Kasumi-1 (cell line): ENCODE results near the gene ACBD6.
A peak's percentile ranks its signal among the peaks of the same experiment; 100 is the strongest.

Experiments used
- DNase-seq, 2 experiments: peaks; one replicate each; lab custom pipeline; 2025; lab: John Stamatoyannopoulos, UW

The ACBD6 gene

GRCh38 chr1:180255536-180256340 lies 246.6 kb downstream of the ACBD6 start:
- DNase-seq = no peak

GRCh38 chr1:180254854-180255253 lies 247.5 kb downstream of the ACBD6 start:
- DNase-seq = no peak

GRCh38 chr1:180254496-180254819 lies 247.9 kb downstream of the ACBD6 start:
- DNase-seq = no peak

- DNase-seq = no peak
These were observed 248.5 kb downstream of the ACBD6 start for GRCh38 chr1:180253585-180254495.

GRCh38 chr1:180252638-180253536 lies 249.5 kb downstream of the ACBD6 start:
- peak; percentile 82 to 93 for DNase-seq

- no peak for DNase-seq
These were observed 250.7 kb downstream of the ACBD6 start for GRCh38 chr1:180251526-180252305.

- DNase-seq = no peak
These were observed 251.4 kb downstream of the ACBD6 start for GRCh38 chr1:180250883-180251509.

GRCh38 chr1:180250499-180250770 lies 251.9 kb downstream of the ACBD6 start:
- DNase-seq = no peak

- DNase-seq = no peak
These were observed 252.5 kb downstream of the ACBD6 start for GRCh38 chr1:180249725-180250498.

- no peak for DNase-seq
These were observed 253.4 kb downstream of the ACBD6 start for GRCh38 chr1:180248731-180249681.

GRCh38 chr1:180248176-180248575 lies 254.2 kb downstream of the ACBD6 start:
- no peak for DNase-seq

- no peak for DNase-seq
These were observed 254.8 kb downstream of the ACBD6 start for GRCh38 chr1:180247580-180247979.

GRCh38 chr1:180247061-180247460 lies 255.3 kb downstream of the ACBD6 start:
- DNase-seq = peak in 1 of 2 experiments; percentile 31

GRCh38 chr1:180246579-180246978 lies 255.8 kb downstream of the ACBD6 start:
- DNase-seq = no peak

GRCh38 chr1:180244840-180245239 lies 257.5 kb downstream of the ACBD6 start:
- no peak for DNase-seq

GRCh38 chr1:180243517-180244221 lies 258.7 kb downstream of the ACBD6 start:
- DNase-seq = no peak

GRCh38 chr1:180241716-180242544 lies 260.4 kb downstream of the ACBD6 start:
- DNase-seq = peak; percentile 79 to 86
